Pancreas (tissue), 10 donors: ENCODE measurements around the gene PATE1. TPM values are rescaled to one million over a fixed set of nuclear protein-coding genes. Genes with fewer than 3 reads are reported as not detected.

ENCODE experiments used
- ATAC-seq, 4 donors: fragments of 200-7000 bp; cut with Tn5 transposase; one replicate each; pipeline versions ENCODE4 v1.8.0 to v1.9.1; 2020; ENCODE audit warnings: mild to moderate bottlenecking in 4 of 4, moderate library complexity in 4 of 4
- DNase-seq, 6 donors: peaks; one replicate each; pipeline ENCODE4 v3.0.0-alpha.2; 2020
- FAIRE-seq: peaks from 2 replicates; lab custom pipeline; 2012; peaks lifted over from hg19 to GRCh38; lab: Jason Lieb, UNC
- H3K27ac ChIP-seq, 4 donors: fragments of 200-600 bp; sonication (generic); 1 replicate in 3 of 4; 2 replicates in 1 of 4; pipeline versions ENCODE4 v1.5.0 to v1.8.0; 2020
- H3K27me3 ChIP-seq, 4 donors: fragments of 200-600 bp; one replicate each; pipeline ENCODE4 v1.8.0; 2021
- H3K36me3 ChIP-seq, 3 donors: fragments of 200-600 bp; sonication (generic) in 1 of 3; one replicate each; pipeline versions ENCODE4 v1.5.0 to v1.8.0; 2020 to 2021
- H3K4me1 ChIP-seq, 3 donors: fragments of 200-600 bp; one replicate each; pipeline ENCODE4 v1.8.0; 2021
- H3K4me3 ChIP-seq, 4 donors: fragments of 200-600 bp; sonication (generic) in 2 of 4; one replicate each; pipeline versions ENCODE4 v1.5.0 to v1.8.0; 2020 to 2021
- H3K9me3 ChIP-seq, 4 donors: fragments of 200-600 bp; one replicate each; pipeline ENCODE4 v1.8.0; 2021
- CTCF ChIP-seq, 4 donors: fragments of 200-600 bp; sonication (generic) in 3 of 4; IDR thresholded peaks; one replicate each; pipeline versions ENCODE4 v1.5.0 to v1.8.0; 2021; ENCODE audit warnings: antibody characterized with exemption in 4 of 4
- WGBS, 2 donors: extraction: QIAGEN DNeasy Blood & Tissue Kit; methylation state at CpG; one replicate each; pipeline ENCODE4 v1.1.7; 2013; 5-methylcytosine and 5-hydroxymethylcytosine counted together
- intact Hi-C, 3 donors: fragments of 100-400 bp; cut with DNase I; formaldehyde crosslinking; loops; one replicate each; pipeline versions ENCODE4 v1.11.1 to v1.14.2; 2022
- polyA plus RNA-seq, 2 donors: library from polyadenylated mRNA; stranded (reverse); fragments of 200-250 nt; gene quantifications; one replicate each; pipeline ENCODE4 v1.2.3, GENCODE V29; 2013
- total RNA-seq, 6 donors: library from RNA; stranded (reverse); fragmentation: NEBNext Ultra II Directional in 4 of 6; extraction: Animal tissue kit (Norgen Biotek cat#: 25700) in 4 of 6; gene quantifications; one replicate each; pipeline versions ENCODE4 v1.2.1 to v1.2.4, GENCODE V29; 2021 to 2023
- donor health status: healthy with polysubstance abuse.
- donor health status: DM: no; HTN: no; CAD: no; lungs with moderate emphysema.
- donor health status: DM: no; HTN: no; CAD: no.
- donor health status: control.
- donor health status: control.
- donor health status: Bipolar disorder and iron deficiency.
- donor health status: DM: yes; HTN: yes; CAD: no.
- donor health status: DM: no; HTN: no; CAD: no.
- donor health status: DM: no; HTN: no; CAD: no.
- donor health status: DM: yes; HTN: yes; CAD: no.

PATE1 gene
- total and polyA plus RNA-seq, 8 donors, result not detected

- FAIRE-seq, result no peak
- WGBS, 2 donors, result 41 to 47% methylated on average over 2 of the region's 2 CpGs
- TF ChIP-seq CTCF (IDR thresholded peaks at IDR 0.05), result no peak
- no peaks in the 10 kb centered on the region for H3K27me3 ChIP-seq
- H3K36me3 ChIP-seq, result no peaks in the 10 kb centered on the region
- no peak for DNase-seq
- no peak for ATAC-seq
- H3K9me3 ChIP-seq, result no peaks in the 10 kb centered on the region
- no peak overlapping the region for H3K4me3 ChIP-seq
- H3K4me1 ChIP-seq, result no peaks in the 10 kb centered on the region
- no peak overlapping the region for H3K27ac ChIP-seq
- intact Hi-C loops, result no loop called here
Measured at GRCh38 chr11:125784678-125785077, 38.6 kb downstream of the PATE1 start.

GRCh38 chr11:125787827-125788226, 41.7 kb downstream of the PATE1 start, which contains the start of gene PATE3:
Gene PATE3 (plus strand): TSS chr11:125788127. CDS start chr11:125788152, 25 bp downstream.
- no peaks in the 10 kb centered on the region for H3K36me3 ChIP-seq
- intact Hi-C loops, result no loop called here
- no peak within 1 kb of the TSS for H3K4me3 ChIP-seq
- H3K9me3 ChIP-seq, result no peaks in the 10 kb centered on the region
- no peaks in the 10 kb centered on the region for H3K27me3 ChIP-seq
- no peak for TF ChIP-seq CTCF (IDR thresholded peaks at IDR 0.05)
- WGBS, 2 donors, result 30 to 37% methylated on average over 2 of the region's 2 CpGs
- ATAC-seq (no peak), DNase-seq (no peak), FAIRE-seq (no peak)
- no peaks in the 10 kb centered on the region for H3K4me1 ChIP-seq
- H3K27ac ChIP-seq, result no peak within 1 kb of the TSS

GRCh38 chr11:125790825-125791224, 44.7 kb downstream of the PATE1 start:
- intact Hi-C loops, result no loop called here
- Histone ChIP-seq H3K4me1 (no peaks in the 10 kb centered on the region), H3K9me3 (no peaks in the 10 kb centered on the region), H3K27me3 (no peaks in the 10 kb centered on the region), H3K4me3 (no peak overlapping the region), H3K36me3 (no peaks in the 10 kb centered on the region), H3K27ac (no peak overlapping the region)
- DNase-seq (no peak), FAIRE-seq (no peak), ATAC-seq (no peak)
- WGBS, 2 donors, result 83 to 86% methylated on average over 4 of the region's 4 CpGs
- TF ChIP-seq CTCF (IDR thresholded peaks at IDR 0.05), result no peak

- DNase-seq (no peak), FAIRE-seq (no peak), ATAC-seq (no peak)
- no peak overlapping the region for H3K4me3 ChIP-seq
- H3K4me1 ChIP-seq, result no peaks in the 10 kb centered on the region
- no peak for TF ChIP-seq CTCF (IDR thresholded peaks at IDR 0.05)
- WGBS, 2 donors, result 30 to 33% methylated on average over 4 of the region's 4 CpGs
- intact Hi-C loops, result no loop called here
- H3K9me3 ChIP-seq, result no peaks in the 10 kb centered on the region
- no peak overlapping the region for H3K27ac ChIP-seq
- no peaks in the 10 kb centered on the region for H3K27me3 ChIP-seq
- H3K36me3 ChIP-seq, result no peaks in the 10 kb centered on the region
Measured at GRCh38 chr11:125797641-125798040, 51.6 kb downstream of the PATE1 start.

Other genes starting within 250 kb of the PATE1 start
- gene EI24, start 176.8 kb upstream of the PATE1 start, total RNA-seq, result 10 to 100 TPM; 42.4 to 65.6 (median 52.5) TPM
- 10 to 100 TPM; 24.6 to 46.3 TPM for gene EI24, start 176.8 kb upstream of the PATE1 start, polyA plus RNA-seq
- 100 to 1,000 TPM in 3 of 6 donors, 10 to 100 TPM in 3; 83.8 to 121 (median 101) TPM for gene STT3A, start 153.4 kb upstream of the PATE1 start, total RNA-seq
- 10 to 100 TPM; 37.4 to 66.0 TPM for gene STT3A, start 153.4 kb upstream of the PATE1 start, polyA plus RNA-seq
- 1 to 10 TPM in 3 of 6 donors, under 1 TPM in 3; 0.42 to 3.0 (median 0.91) TPM for gene CHEK1, start 121.1 kb upstream of the PATE1 start, total RNA-seq
- gene CHEK1, start 121.1 kb upstream of the PATE1 start, polyA plus RNA-seq, result 1 to 10 TPM in 1 of 2 donors, under 1 TPM in 1; 0.40 to 1.3 TPM
- not detected for gene ACRV1, start 65.4 kb upstream of the PATE1 start, total RNA-seq
- not detected for gene ACRV1, start 65.4 kb upstream of the PATE1 start, polyA plus RNA-seq
- under 1 TPM in 1 of 6 donors, not detected in 5; 0.08 TPM for gene PATE2, start 32.5 kb downstream of the PATE1 start, total RNA-seq
- not detected for gene PATE2, start 32.5 kb downstream of the PATE1 start, polyA plus RNA-seq
- gene PATE3, start 41.8 kb downstream of the PATE1 start, total RNA-seq, result not detected
- not detected for gene PATE3, start 41.8 kb downstream of the PATE1 start, polyA plus RNA-seq
- not detected for gene PATE4, start 87.0 kb downstream of the PATE1 start, total RNA-seq
- not detected for gene PATE4, start 87.0 kb downstream of the PATE1 start, polyA plus RNA-seq
- 1 to 10 TPM in 3 of 6 donors, under 1 TPM in 3; 0.71 to 2.4 (median 1.2) TPM for gene HYLS1, start 141.4 kb downstream of the PATE1 start, total RNA-seq
- gene HYLS1, start 141.4 kb downstream of the PATE1 start, polyA plus RNA-seq, result 1 to 10 TPM; 1.6 to 2.3 TPM
- gene PUS3, start 156.9 kb downstream of the PATE1 start, total RNA-seq, result 10 to 100 TPM in 4 of 6 donors, 1 to 10 TPM in 2; 8.9 to 17.9 (median 11.5) TPM
- gene PUS3, start 156.9 kb downstream of the PATE1 start, polyA plus RNA-seq, result 10 to 100 TPM in 1 of 2 donors, 1 to 10 TPM in 1; 10.0 to 10.6 TPM
- under 1 TPM; 0.41 to 0.98 (median 0.64) TPM for gene DDX25, start 158.2 kb downstream of the PATE1 start, total RNA-seq
- 1 to 10 TPM in 1 of 2 donors, under 1 TPM in 1; 0.49 to 7.1 TPM for gene DDX25, start 158.2 kb downstream of the PATE1 start, polyA plus RNA-seq
- gene VSIG10L2, start 199.8 kb downstream of the PATE1 start, total RNA-seq, result under 1 TPM in 2 of 6 donors, not detected in 4; 0.28 to 0.52 TPM
- under 1 TPM; 0.14 to 0.15 TPM for gene VSIG10L2, start 199.8 kb downstream of the PATE1 start, polyA plus RNA-seq